HepG2 (cell line): Measurements from ENCODE around the gene NDUFB10. TPM values are rescaled to one million over a fixed set of nuclear protein-coding genes. Genes with fewer than 3 reads are reported as not detected.

Experiments used
- ESRRA ChIP-seq: sonication (generic); formaldehyde crosslinking; IDR thresholded peaks from 2 replicates; pipeline ENCODE4 v1.5.1; 2020; ENCODE audit warnings: mild to moderate bottlenecking, low read depth, missing genetic modification reagents
- GATA4 ChIP-seq: sonication (generic); IDR thresholded peaks from 2 replicates; pipeline ENCODE4 v1.6.1; 2016; ENCODE audit warnings: antibody characterized with exemption, low read depth, borderline replicate concordance
- HHEX ChIP-seq: IDR thresholded peaks from 2 replicates; pipeline ENCODE4 v1.6.1; 2016; ENCODE audit warnings: control low read depth
- NR2F6 ChIP-seq, 2 experiments: IDR thresholded peaks; 2 replicates each; pipeline ENCODE4 v1.6.1; 2016; ENCODE audit warnings: antibody characterized with exemption in 1 of 2, mild to moderate bottlenecking in 1 of 2
- RARG ChIP-seq: sonication (generic); formaldehyde crosslinking; IDR thresholded peaks from 2 replicates; pipeline ENCODE4 v1.4.0; 2020; ENCODE audit warnings: low read depth, mild to moderate bottlenecking, missing genetic modification reagents
- SAFB2 ChIP-seq: sonication (generic); formaldehyde crosslinking; IDR thresholded peaks from 2 replicates; pipeline ENCODE4 v1.5.1; 2020; ENCODE audit warnings: missing genetic modification reagents, low read depth, mild to moderate bottlenecking, borderline replicate concordance
- STAG1 ChIP-seq: sonication (generic); formaldehyde crosslinking; IDR thresholded peaks from 2 replicates; pipeline ENCODE4 v1.4.0; 2020; ENCODE audit warnings: missing genetic modification reagents
- ZBTB1 ChIP-seq: sonication (generic); formaldehyde crosslinking; IDR thresholded peaks from 2 replicates; pipeline ENCODE4 v1.4.0; 2020; ENCODE audit warnings: missing genetic modification reagents, borderline replicate concordance
- ZBTB3 ChIP-seq: sonication (generic); formaldehyde crosslinking; IDR thresholded peaks from 2 replicates; pipeline ENCODE4 v1.4.0; 2020; ENCODE audit warnings: low read depth, mild to moderate bottlenecking, moderate library complexity, missing genetic modification reagents, borderline replicate concordance
- ZBTB38 ChIP-seq: sonication (generic); formaldehyde crosslinking; IDR thresholded peaks from 2 replicates; pipeline ENCODE4 v1.5.1; 2020; ENCODE audit warnings: mild to moderate bottlenecking, missing genetic modification reagents
- ZFX ChIP-seq: sonication (generic); formaldehyde crosslinking; IDR thresholded peaks from 2 replicates; pipeline ENCODE4 v1.4.0; 2020; ENCODE audit warnings: mild to moderate bottlenecking, low read depth, missing genetic modification reagents, moderate library complexity
- ZNF589 ChIP-seq: sonication (generic); formaldehyde crosslinking; conservative IDR thresholded peaks from 2 replicates; pipeline ENCODE4 v1.8.0; 2022; ENCODE audit warnings: mild to moderate bottlenecking, moderate library complexity, missing genetic modification reagents
- ZNF598 ChIP-seq: sonication (generic); formaldehyde crosslinking; IDR thresholded peaks from 2 replicates; pipeline ENCODE4 v1.5.1; 2020; ENCODE audit warnings: mild to moderate bottlenecking, missing genetic modification reagents, borderline replicate concordance
- ZNF616 ChIP-seq: sonication (generic); formaldehyde crosslinking; IDR thresholded peaks from 2 replicates; pipeline ENCODE4 v1.5.0; 2020; ENCODE audit warnings: low read depth, mild to moderate bottlenecking, missing genetic modification reagents
- ZSCAN30 ChIP-seq: sonication (generic); formaldehyde crosslinking; IDR thresholded peaks from 2 replicates; pipeline ENCODE4 v1.5.0; 2020; ENCODE audit warnings: mild to moderate bottlenecking, missing genetic modification reagents
- polyA plus RNA-seq, 8 experiments: library from polyadenylated mRNA; depleted of rRNA in 3 of 8; stranded (reverse) in 7 of 8; unstranded in 1 of 8; fragments of >200 nt; fragmentation: Illumina TruSeq in 4 of 8; extraction: Trizol in 4 of 8; gene quantifications; 2 replicates each; pipeline versions ENCODE4 v1.2.1 to v1.2.3, GENCODE V29; 2011 to 2016; ENCODE audit warnings: low read depth in 4 of 8, missing spikeins in 1 of 8, mixed read lengths in 1 of 8; ENCODE audit not compliant: insufficient read depth in 1 of 8
- total RNA-seq, 5 experiments: library from RNA; depleted of rRNA; stranded (reverse); fragments of >200 nt; fragmentation: Illumina TruSeq; extraction: Trizol; gene quantifications; 2 replicates each; pipeline ENCODE4 v1.2.3, GENCODE V29; 2016; ENCODE audit warnings: low read depth in 1 of 5
- TF ChIP-seq, protein P1 (sequence below): sonication (generic); formaldehyde crosslinking; conservative IDR thresholded peaks from 2 replicates; pipeline ENCODE4 v1.4.0; 2020; ENCODE audit warnings: missing genetic modification reagents
- TF ChIP-seq, protein P2 (sequence below): sonication (generic); formaldehyde crosslinking; IDR thresholded peaks from 2 replicates; pipeline ENCODE4 v1.5.0; 2020; ENCODE audit warnings: mild to moderate bottlenecking, missing genetic modification reagents
- TF ChIP-seq, protein P3 (sequence below): sonication (generic); formaldehyde crosslinking; IDR thresholded peaks from 2 replicates; pipeline ENCODE4 v1.5.0; 2020; ENCODE audit warnings: mild to moderate bottlenecking, missing genetic modification reagents, moderate library complexity
- TF ChIP-seq, protein P4 (sequence below): IDR thresholded peaks from 2 replicates; pipeline ENCODE4 v1.6.1; 2016
- TF ChIP-seq, protein P5 (sequence below): sonication (generic); formaldehyde crosslinking; IDR thresholded peaks from 2 replicates; pipeline ENCODE4 v1.8.1; 2023; ENCODE audit warnings: missing genetic modification reagents, inconsistent platforms, borderline replicate concordance

NDUFB10 gene
- total and polyA plus RNA-seq, 2 of the 13 experiments (the other 11 are each of a cell fraction or from before 2014, with no cell fraction given): 68.6 to 157 TPM

DNA sequence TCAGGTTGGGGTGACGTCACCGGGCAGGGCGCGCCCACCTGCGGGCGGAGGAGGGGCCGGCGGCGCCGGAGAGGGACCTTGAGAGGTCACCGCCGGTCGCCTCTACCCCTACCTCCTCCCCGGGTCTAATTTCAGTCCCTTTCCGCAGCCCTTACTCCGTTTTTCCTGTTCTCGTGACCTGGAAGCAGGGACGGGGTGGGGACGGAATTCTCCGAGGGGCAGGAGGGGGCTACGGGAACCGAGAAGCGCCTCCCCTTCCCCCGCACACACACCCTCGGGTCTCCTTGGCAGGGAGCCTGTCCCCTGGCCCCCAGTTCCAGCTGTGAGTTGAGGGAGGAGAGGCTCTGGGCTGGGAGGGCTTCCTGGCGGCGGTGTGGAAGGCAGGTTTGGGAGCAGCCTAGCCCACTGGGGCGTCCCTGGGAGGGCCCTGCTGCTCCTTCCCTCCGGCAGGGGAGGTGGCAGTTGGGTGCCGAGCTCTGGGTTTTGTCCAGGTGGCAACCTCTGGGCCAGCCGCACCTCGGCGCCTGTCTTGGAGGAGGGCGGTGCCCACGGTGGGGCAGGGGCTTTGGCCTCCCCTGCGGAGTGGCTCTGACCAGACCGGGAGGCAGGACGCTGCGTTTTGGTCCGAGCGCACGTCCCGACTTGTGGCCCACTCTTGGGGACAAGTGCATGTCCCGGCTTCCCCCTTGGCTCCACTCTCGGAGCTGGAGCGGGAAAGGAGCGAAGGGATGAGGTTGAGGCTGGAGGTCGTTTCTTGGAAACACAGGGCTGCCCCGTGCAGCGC, 31.2 kb downstream of the NDUFB10 start (continued):
- TF ChIP-seq, protein P1, sequence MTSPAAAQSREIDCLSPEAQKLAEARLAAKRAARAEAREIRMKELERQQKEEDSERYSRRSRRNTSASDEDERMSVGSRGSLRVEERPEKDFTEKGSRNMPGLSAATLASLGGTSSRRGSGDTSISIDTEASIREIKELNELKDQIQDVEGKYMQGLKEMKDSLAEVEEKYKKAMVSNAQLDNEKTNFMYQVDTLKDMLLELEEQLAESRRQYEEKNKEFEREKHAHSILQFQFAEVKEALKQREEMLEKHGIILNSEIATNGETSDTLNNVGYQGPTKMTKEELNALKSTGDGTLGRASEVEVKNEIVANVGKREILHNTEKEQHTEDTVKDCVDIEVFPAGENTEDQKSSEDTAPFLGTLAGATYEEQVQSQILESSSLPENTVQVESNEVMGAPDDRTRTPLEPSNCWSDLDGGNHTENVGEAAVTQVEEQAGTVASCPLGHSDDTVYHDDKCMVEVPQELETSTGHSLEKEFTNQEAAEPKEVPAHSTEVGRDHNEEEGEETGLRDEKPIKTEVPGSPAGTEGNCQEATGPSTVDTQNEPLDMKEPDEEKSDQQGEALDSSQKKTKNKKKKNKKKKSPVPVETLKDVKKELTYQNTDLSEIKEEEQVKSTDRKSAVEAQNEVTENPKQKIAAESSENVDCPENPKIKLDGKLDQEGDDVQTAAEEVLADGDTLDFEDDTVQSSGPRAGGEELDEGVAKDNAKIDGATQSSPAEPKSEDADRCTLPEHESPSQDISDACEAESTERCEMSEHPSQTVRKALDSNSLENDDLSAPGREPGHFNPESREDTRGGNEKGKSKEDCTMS (CRISPR knock-in tag): no peak
- TF ChIP-seq ZFX (CRISPR knock-in tag): no peak
- TF ChIP-seq, protein P2, sequence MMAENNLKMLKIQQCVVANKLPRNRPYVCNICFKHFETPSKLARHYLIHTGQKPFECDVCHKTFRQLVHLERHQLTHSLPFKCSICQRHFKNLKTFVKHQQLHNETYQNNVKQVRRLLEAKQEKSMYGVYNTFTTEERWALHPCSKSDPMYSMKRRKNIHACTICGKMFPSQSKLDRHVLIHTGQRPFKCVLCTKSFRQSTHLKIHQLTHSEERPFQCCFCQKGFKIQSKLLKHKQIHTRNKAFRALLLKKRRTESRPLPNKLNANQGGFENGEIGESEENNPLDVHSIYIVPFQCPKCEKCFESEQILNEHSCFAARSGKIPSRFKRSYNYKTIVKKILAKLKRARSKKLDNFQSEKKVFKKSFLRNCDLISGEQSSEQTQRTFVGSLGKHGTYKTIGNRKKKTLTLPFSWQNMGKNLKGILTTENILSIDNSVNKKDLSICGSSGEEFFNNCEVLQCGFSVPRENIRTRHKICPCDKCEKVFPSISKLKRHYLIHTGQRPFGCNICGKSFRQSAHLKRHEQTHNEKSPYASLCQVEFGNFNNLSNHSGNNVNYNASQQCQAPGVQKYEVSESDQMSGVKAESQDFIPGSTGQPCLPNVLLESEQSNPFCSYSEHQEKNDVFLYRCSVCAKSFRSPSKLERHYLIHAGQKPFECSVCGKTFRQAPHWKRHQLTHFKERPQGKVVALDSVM (CRISPR knock-in tag): peak; percentile 60
- no peak for TF ChIP-seq GATA4
- TF ChIP-seq SAFB2: no peak
- TF ChIP-seq RARG: no peak
- no peak for TF ChIP-seq ESRRA (CRISPR knock-in tag)
- TF ChIP-seq HHEX (CRISPR knock-in tag): no peak
- no peak for TF ChIP-seq ZNF598 (CRISPR knock-in tag)
- TF ChIP-seq, protein P3, sequence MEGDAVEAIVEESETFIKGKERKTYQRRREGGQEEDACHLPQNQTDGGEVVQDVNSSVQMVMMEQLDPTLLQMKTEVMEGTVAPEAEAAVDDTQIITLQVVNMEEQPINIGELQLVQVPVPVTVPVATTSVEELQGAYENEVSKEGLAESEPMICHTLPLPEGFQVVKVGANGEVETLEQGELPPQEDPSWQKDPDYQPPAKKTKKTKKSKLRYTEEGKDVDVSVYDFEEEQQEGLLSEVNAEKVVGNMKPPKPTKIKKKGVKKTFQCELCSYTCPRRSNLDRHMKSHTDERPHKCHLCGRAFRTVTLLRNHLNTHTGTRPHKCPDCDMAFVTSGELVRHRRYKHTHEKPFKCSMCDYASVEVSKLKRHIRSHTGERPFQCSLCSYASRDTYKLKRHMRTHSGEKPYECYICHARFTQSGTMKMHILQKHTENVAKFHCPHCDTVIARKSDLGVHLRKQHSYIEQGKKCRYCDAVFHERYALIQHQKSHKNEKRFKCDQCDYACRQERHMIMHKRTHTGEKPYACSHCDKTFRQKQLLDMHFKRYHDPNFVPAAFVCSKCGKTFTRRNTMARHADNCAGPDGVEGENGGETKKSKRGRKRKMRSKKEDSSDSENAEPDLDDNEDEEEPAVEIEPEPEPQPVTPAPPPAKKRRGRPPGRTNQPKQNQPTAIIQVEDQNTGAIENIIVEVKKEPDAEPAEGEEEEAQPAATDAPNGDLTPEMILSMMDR (CRISPR knock-in tag): no peak
- TF ChIP-seq, protein P4, sequence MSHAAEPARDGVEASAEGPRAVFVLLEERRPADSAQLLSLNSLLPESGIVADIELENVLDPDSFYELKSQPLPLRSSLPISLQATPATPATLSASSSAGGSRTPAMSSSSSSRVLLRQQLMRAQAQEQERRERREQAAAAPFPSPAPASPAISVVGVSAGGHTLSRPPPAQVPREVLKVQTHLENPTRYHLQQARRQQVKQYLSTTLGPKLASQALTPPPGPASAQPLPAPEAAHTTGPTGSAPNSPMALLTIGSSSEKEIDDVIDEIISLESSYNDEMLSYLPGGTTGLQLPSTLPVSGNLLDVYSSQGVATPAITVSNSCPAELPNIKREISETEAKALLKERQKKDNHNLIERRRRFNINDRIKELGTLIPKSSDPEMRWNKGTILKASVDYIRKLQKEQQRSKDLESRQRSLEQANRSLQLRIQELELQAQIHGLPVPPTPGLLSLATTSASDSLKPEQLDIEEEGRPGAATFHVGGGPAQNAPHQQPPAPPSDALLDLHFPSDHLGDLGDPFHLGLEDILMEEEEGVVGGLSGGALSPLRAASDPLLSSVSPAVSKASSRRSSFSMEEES (CRISPR knock-in tag): no peak
- TF ChIP-seq ZBTB38 (CRISPR knock-in tag): no peak
- no peak for TF ChIP-seq ZBTB3 (CRISPR knock-in tag)
- TF ChIP-seq NR2F6 (IDR thresholded peaks at IDR 0.05): no peak
- TF ChIP-seq NR2F6 (CRISPR knock-in tag; IDR thresholded peaks at IDR 0.05): 0 out of 2 replicates have a peak, but pooled peaks have one; percentile 38
- no peak for TF ChIP-seq ZSCAN30 (CRISPR knock-in tag)
- TF ChIP-seq, protein P5, sequence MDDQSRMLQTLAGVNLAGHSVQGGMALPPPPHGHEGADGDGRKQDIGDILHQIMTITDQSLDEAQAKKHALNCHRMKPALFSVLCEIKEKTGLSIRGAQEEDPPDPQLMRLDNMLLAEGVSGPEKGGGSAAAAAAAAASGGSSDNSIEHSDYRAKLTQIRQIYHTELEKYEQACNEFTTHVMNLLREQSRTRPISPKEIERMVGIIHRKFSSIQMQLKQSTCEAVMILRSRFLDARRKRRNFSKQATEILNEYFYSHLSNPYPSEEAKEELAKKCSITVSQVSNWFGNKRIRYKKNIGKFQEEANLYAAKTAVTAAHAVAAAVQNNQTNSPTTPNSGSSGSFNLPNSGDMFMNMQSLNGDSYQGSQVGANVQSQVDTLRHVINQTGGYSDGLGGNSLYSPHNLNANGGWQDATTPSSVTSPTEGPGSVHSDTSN (CRISPR knock-in tag): no peak
- TF ChIP-seq ZNF616 (CRISPR knock-in tag): no peak
- TF ChIP-seq ZBTB1 (CRISPR knock-in tag): no peak
- no peak for TF ChIP-seq STAG1
- TF ChIP-seq ZNF589 (CRISPR knock-in tag): no peak
